ENCODE results near the gene NFATC1. TPM values are rescaled to one million over a fixed set of nuclear protein-coding genes. Genes with fewer than 3 reads are reported as not detected.

NFATC1 gene
- total and polyA plus RNA-seq, 2 experiments from 2014 or later: 4.2 to 11.3 TPM

DNA sequence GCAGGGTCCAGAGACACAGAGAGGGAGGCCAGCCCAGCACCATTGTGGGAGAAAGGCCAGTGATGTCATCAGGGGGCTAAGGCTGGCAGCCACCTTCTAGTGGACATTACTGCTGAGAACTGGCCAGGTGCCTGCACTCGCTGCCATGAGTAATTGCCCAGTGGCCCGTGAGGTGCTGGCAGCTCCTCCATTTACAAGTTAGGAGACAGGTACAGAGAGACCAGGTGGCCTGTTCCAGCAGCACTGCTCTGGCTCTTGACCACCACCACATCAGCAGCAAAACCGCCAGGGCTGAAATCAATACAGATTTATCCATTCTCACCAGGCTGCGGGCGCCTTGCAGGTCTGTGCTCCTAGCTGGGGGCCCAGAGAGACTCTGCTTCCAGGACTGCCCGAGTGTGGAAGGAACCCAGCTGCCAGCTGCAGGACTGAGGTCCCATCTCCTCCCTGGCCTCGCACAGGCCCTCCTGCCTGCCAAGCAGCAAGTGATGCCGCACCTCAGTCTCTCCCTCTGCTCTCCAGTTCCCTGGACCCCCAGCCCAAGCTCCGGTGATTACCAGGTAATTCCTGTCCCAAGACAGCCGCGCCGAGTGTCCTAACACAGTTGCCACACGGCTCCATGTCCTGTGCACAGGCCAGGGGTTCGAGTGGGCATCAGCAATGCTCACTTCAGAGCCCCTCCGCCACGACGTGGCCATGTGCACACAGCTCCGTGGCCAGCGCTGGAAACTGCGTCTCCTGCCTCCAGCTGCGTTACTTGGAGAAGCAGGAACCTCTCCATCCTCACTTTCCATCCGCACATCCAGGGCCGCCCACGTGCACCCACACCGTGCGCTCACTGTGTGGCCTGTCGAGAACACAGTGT is 182.9 kb downstream of the NFATC1 start:
- TF ChIP-seq, protein P1, sequence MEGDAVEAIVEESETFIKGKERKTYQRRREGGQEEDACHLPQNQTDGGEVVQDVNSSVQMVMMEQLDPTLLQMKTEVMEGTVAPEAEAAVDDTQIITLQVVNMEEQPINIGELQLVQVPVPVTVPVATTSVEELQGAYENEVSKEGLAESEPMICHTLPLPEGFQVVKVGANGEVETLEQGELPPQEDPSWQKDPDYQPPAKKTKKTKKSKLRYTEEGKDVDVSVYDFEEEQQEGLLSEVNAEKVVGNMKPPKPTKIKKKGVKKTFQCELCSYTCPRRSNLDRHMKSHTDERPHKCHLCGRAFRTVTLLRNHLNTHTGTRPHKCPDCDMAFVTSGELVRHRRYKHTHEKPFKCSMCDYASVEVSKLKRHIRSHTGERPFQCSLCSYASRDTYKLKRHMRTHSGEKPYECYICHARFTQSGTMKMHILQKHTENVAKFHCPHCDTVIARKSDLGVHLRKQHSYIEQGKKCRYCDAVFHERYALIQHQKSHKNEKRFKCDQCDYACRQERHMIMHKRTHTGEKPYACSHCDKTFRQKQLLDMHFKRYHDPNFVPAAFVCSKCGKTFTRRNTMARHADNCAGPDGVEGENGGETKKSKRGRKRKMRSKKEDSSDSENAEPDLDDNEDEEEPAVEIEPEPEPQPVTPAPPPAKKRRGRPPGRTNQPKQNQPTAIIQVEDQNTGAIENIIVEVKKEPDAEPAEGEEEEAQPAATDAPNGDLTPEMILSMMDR (IDR thresholded peaks at IDR 0.05; ENCODE audit: poor library complexity): no peak
- TF ChIP-seq EZH2 (IDR thresholded peaks at IDR 0.05; ENCODE audit: borderline replicate concordance) (no peak), EZH2phosphoT487 (IDR thresholded peaks at IDR 0.05; ENCODE audit: low read depth, severe bottlenecking, unreplicated experiment) (no peak)
- Histone ChIP-seq H3K4me3 (no peak overlapping the region), H3K9me2 (replicated peaks; ENCODE audit: insufficient read depth) (no peaks in the 10 kb centered on the region), H3K36me3 (replicated peaks; ENCODE audit: insufficient read depth, low read depth) (no peaks in the 10 kb centered on the region), H3K27me3 (no peaks in the 10 kb centered on the region), H3K9me3 (ENCODE audit: low read depth) (no peaks in the 10 kb centered on the region), H2AFZ (no peak overlapping the region), H3K79me2 (no peaks in the 10 kb centered on the region), H4K20me1 (ENCODE audit: insufficient read depth, poor library complexity, severe bottlenecking) (no peaks in the 10 kb centered on the region), H3K27ac (no peak overlapping the region), H3K4me2 (no peak overlapping the region), H3K4me1 (ENCODE audit: insufficient read depth) (peaks cover 19% of the 10 kb centered on the region)
- 95% methylated on average over 27 of the region's 27 CpGs for WGBS (ENCODE audit: low lambda C conversion rate, missing lambda C conversion rate)
- no peak for DNase-seq (ENCODE audit: low spot score)

Small RNAs within 50 kb of the gene (small RNA-seq; reads per million reads assigned to genes)
- gene AC018445.2: not detected
